GM15510 (cell line): ENCODE data around the gene CEACAM20.

Source experiments
- POLR2A ChIP-seq: IDR thresholded peaks from 3 replicates; pipeline ENCODE4 v1.6.1; 2011; ENCODE audit warnings: borderline replicate concordance; ENCODE audit not compliant: insufficient read length; ENCODE audit errors: extremely low read depth

CEACAM20 gene

GRCh38 chr19:44529536-44529935 lies at the start of gene CEACAM20:
Gene CEACAM20 (minus strand): TSS chr19:44529675. CDS start chr19:44529509, 166 bp downstream.
- TF ChIP-seq POLR2A: no peak

GRCh38 chr19:44577566-44577874 lies 48.0 kb upstream of the CEACAM20 start:
- no peak for TF ChIP-seq POLR2A

- TF ChIP-seq POLR2A: no peak
Measured at GRCh38 chr19:44576843-44577565, 47.5 kb upstream of the CEACAM20 start.

- TF ChIP-seq POLR2A: no peak
Measured at GRCh38 chr19:44575116-44575700, 45.7 kb upstream of the CEACAM20 start.

GRCh38 chr19:44574186-44574950 lies 44.9 kb upstream of the CEACAM20 start:
- TF ChIP-seq POLR2A: no peak

GRCh38 chr19:44573627-44574026 lies 44.2 kb upstream of the CEACAM20 start:
- TF ChIP-seq POLR2A: no peak

- no peak for TF ChIP-seq POLR2A
Measured at GRCh38 chr19:44573183-44573582, 43.7 kb upstream of the CEACAM20 start.

GRCh38 chr19:44572581-44572900 lies 43.1 kb upstream of the CEACAM20 start:
- TF ChIP-seq POLR2A: no peak

- TF ChIP-seq POLR2A: no peak
Measured at GRCh38 chr19:44571830-44572580, 42.5 kb upstream of the CEACAM20 start.

- no peak for TF ChIP-seq POLR2A
Measured at GRCh38 chr19:44570984-44571684, 41.7 kb upstream of the CEACAM20 start.

- TF ChIP-seq POLR2A: no peak
Measured at GRCh38 chr19:44570603-44570983, 41.1 kb upstream of the CEACAM20 start.

- TF ChIP-seq POLR2A: no peak
Measured at GRCh38 chr19:44567745-44568144, 38.3 kb upstream of the CEACAM20 start.

GRCh38 chr19:44566984-44567383 lies 37.5 kb upstream of the CEACAM20 start:
- TF ChIP-seq POLR2A: no peak

GRCh38 chr19:44557933-44558332 lies 28.5 kb upstream of the CEACAM20 start:
- no peak for TF ChIP-seq POLR2A

- no peak for TF ChIP-seq POLR2A
Measured at GRCh38 chr19:44554641-44555246, 25.3 kb upstream of the CEACAM20 start.

GRCh38 chr19:44553478-44554171 lies 24.1 kb upstream of the CEACAM20 start:
- no peak for TF ChIP-seq POLR2A
